Left lung (tissue), 10 donors: ENCODE results near the gene SESN1. TPM values are rescaled to one million over a fixed set of nuclear protein-coding genes. Genes with fewer than 3 reads are reported as not detected.

Source experiments
- ATAC-seq: fragments of 200-7000 bp; cut with Tn5 transposase; one replicate; pipeline ENCODE4 v1.9.1; 2020; ENCODE audit warnings: moderate library complexity
- DNase-seq, 4 donors: peaks; one replicate each; pipeline ENCODE4 v3.0.0-alpha.2; 2013 to 2020
- H3K27ac ChIP-seq, 2 donors: fragments of 200-600 bp; sonication (generic) in 1 of 2; one replicate each; pipeline versions ENCODE4 v1.5.0 to v1.8.0; 2020 to 2021
- H3K27me3 ChIP-seq, 2 donors: fragments of 200-600 bp; sonication (generic) in 1 of 2; one replicate each; pipeline versions ENCODE4 v1.5.0 to v1.8.0; 2020 to 2021
- H3K36me3 ChIP-seq, 2 donors: fragments of 200-600 bp; sonication (generic) in 1 of 2; one replicate each; pipeline versions ENCODE4 v1.5.0 to v1.8.0; 2020 to 2021
- H3K4me1 ChIP-seq, 2 donors: fragments of 200-600 bp; one replicate each; pipeline ENCODE4 v1.8.0; 2021
- H3K4me3 ChIP-seq, 2 donors: fragments of 200-600 bp; sonication (generic) in 1 of 2; one replicate each; pipeline versions ENCODE4 v1.5.0 to v1.8.0; 2020 to 2021; ENCODE audit warnings: mild to moderate bottlenecking in 1 of 2
- H3K9me3 ChIP-seq, 2 donors: fragments of 200-600 bp; sonication (generic) in 1 of 2; one replicate each; pipeline versions ENCODE4 v1.5.0 to v1.8.0; 2020 to 2021
- CTCF ChIP-seq, 2 donors: fragments of 200-600 bp; sonication (generic) in 1 of 2; IDR thresholded peaks; one replicate each; pipeline versions ENCODE4 v1.5.0 to v1.8.0; 2021; ENCODE audit warnings: antibody characterized with exemption in 2 of 2
- intact Hi-C, 2 donors: fragments of 100-400 bp; cut with DNase I; formaldehyde crosslinking; loops; one replicate each; pipeline versions ENCODE4 v1.11.2 to v1.14.2; 2022
- polyA plus RNA-seq, 6 donors: library from polyadenylated mRNA; unstranded; fragments of 120-200 nt; gene quantifications; one replicate each; pipeline ENCODE4 v1.2.1, GENCODE V29; 2013; ENCODE audit not compliant: insufficient read length in 6 of 6
- total RNA-seq, 2 donors: library from RNA; stranded (reverse); fragmentation: NEBNext Ultra II Directional; extraction: Animal tissue kit (Norgen Biotek cat#: 25700); gene quantifications; one replicate each; pipeline ENCODE4 v1.2.1, GENCODE V29; 2021
- donor health status: DM: no; HTN: yes; CAD: no.
- donor health status: DM: no; HTN: no; CAD: no.

The SESN1 gene
- total and polyA plus RNA-seq, 8 donors: 20.5 to 90.5 (median 65.7) TPM

GRCh38 chr6:109048670-109049415 lies 45.8 kb downstream of the SESN1 start:
- no peaks in the 10 kb centered on the region for H3K36me3 ChIP-seq
- H3K4me3 ChIP-seq: no peak overlapping the region
- H3K27me3 ChIP-seq: no peaks in the 10 kb centered on the region
- no peak for DNase-seq
- TF ChIP-seq CTCF (IDR thresholded peaks at IDR 0.05): no peak
- H3K27ac ChIP-seq: no peak overlapping the region
- H3K9me3 ChIP-seq: no peaks in the 10 kb centered on the region
- H3K4me1 ChIP-seq: peaks cover 0 to 3% of the 10 kb centered on the region in 2 donors
- intact Hi-C loops: no loop called here
- no peak for ATAC-seq

- TF ChIP-seq CTCF (IDR thresholded peaks at IDR 0.05): no peak
- H3K9me3 ChIP-seq: no peaks in the 10 kb centered on the region
- peak overlapping the region in 1 of 2 donors; percentile 16 for H3K27ac ChIP-seq
- H3K36me3 ChIP-seq: no peaks in the 10 kb centered on the region
- peaks cover 0 to 3% of the 10 kb centered on the region in 2 donors for H3K4me1 ChIP-seq
- H3K27me3 ChIP-seq: no peaks in the 10 kb centered on the region
- H3K4me3 ChIP-seq: no peak overlapping the region
- ATAC-seq (peak; percentile 62), DNase-seq (no peak)
- intact Hi-C loops: no loop called here
Measured at GRCh38 chr6:109048176-109048575, 46.5 kb downstream of the SESN1 start.

- DNase-seq: no peak
Measured at GRCh38 chr6:109045493-109045892, 49.2 kb downstream of the SESN1 start.

DNA sequence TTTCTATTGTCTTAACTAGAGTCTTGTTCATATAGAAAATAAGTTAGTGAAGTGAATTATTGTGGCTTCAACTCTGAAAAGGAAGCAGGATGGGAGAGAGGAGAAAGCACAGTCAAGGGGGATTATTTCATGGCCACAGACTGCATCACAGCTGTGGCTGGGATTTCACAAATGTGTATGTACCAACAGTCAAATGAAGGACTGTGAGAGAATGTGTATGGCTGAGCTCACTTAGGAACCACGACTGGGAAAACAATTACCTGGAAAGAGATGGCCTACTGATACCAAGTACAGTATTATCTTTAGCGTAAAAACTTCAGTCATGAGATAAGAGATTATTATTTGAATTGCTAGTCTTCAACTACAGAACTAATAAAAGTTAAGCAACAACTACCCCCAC lies 54.9 kb downstream of the SESN1 start:
- intact Hi-C loops: no loop called here

More at GRCh38 chr6:109045493-109045892, 49.2 kb downstream of the SESN1 start:
- H3K36me3 ChIP-seq: no peaks in the 10 kb centered on the region
- ATAC-seq: no peak
- intact Hi-C loops: no loop called here
- no peak overlapping the region for H3K4me3 ChIP-seq
- H3K27me3 ChIP-seq: no peaks in the 10 kb centered on the region
- no peak for TF ChIP-seq CTCF (IDR thresholded peaks at IDR 0.05)
- no peaks in the 10 kb centered on the region for H3K4me1 ChIP-seq
- H3K9me3 ChIP-seq: no peaks in the 10 kb centered on the region
- H3K27ac ChIP-seq: no peak overlapping the region

More for the DNA sequence above, 54.9 kb downstream of the SESN1 start:
- DNase-seq (peak in 1 of 4 donors; percentile 64), ATAC-seq (no peak)
- no peaks in the 10 kb centered on the region for H3K27me3 ChIP-seq
- no peaks in the 10 kb centered on the region for H3K36me3 ChIP-seq
- no peak overlapping the region for H3K4me3 ChIP-seq
- peaks cover 0 to 10% of the 10 kb centered on the region in 2 donors for H3K4me1 ChIP-seq
- no peak for TF ChIP-seq CTCF (IDR thresholded peaks at IDR 0.05)
- H3K9me3 ChIP-seq: no peaks in the 10 kb centered on the region
- H3K27ac ChIP-seq: no peak overlapping the region
